ENCODE data around the gene SCN11A. TPM values are rescaled to one million over a fixed set of nuclear protein-coding genes. Genes with fewer than 3 reads are reported as not detected.
"Not testable (repeated sequence)": the region's sequence is repeated elsewhere in the genome, so short reads cannot be mapped to it uniquely, and the experiment has no call there.

Gene SCN11A
- total RNA-seq, 1 donor from 2014 or later = 1.9 TPM

GRCh38 chr3:39064646-39065045, 12.9 kb upstream of the SCN11A start:
- Mint-ChIP-seq H3K4me3 (no peak overlapping the region), H3K4me1 (no peaks in the 10 kb centered on the region), H3K27ac (no peak overlapping the region), H3K9me3 (peaks cover 7% of the 10 kb centered on the region), H3K27me3 (ENCODE audit: low read depth) (no peaks in the 10 kb centered on the region), H3K36me3 (peaks cover 10% of the 10 kb centered on the region)
- no peak for DNase-seq (ENCODE audit: low spot score in 2 of 2, unreplicated experiment in 2 of 2)
- TF ChIP-seq, protein P1, sequence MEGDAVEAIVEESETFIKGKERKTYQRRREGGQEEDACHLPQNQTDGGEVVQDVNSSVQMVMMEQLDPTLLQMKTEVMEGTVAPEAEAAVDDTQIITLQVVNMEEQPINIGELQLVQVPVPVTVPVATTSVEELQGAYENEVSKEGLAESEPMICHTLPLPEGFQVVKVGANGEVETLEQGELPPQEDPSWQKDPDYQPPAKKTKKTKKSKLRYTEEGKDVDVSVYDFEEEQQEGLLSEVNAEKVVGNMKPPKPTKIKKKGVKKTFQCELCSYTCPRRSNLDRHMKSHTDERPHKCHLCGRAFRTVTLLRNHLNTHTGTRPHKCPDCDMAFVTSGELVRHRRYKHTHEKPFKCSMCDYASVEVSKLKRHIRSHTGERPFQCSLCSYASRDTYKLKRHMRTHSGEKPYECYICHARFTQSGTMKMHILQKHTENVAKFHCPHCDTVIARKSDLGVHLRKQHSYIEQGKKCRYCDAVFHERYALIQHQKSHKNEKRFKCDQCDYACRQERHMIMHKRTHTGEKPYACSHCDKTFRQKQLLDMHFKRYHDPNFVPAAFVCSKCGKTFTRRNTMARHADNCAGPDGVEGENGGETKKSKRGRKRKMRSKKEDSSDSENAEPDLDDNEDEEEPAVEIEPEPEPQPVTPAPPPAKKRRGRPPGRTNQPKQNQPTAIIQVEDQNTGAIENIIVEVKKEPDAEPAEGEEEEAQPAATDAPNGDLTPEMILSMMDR (IDR thresholded peaks at IDR 0.05; ENCODE audit: unreplicated experiment) = no peak

GRCh38 chr3:39063143-39063542, 11.4 kb upstream of the SCN11A start:
- DNase-seq (ENCODE audit: low spot score in 2 of 2, unreplicated experiment in 2 of 2) = no peak
- Mint-ChIP-seq H3K36me3 (peaks cover 13% of the 10 kb centered on the region), H3K27ac (no peak overlapping the region), H3K9me3 (peaks cover 7% of the 10 kb centered on the region), H3K27me3 (ENCODE audit: low read depth) (no peaks in the 10 kb centered on the region), H3K4me3 (no peak overlapping the region), H3K4me1 (no peaks in the 10 kb centered on the region)
- TF ChIP-seq, protein P1 (IDR thresholded peaks at IDR 0.05; ENCODE audit: unreplicated experiment) = no peak

GRCh38 chr3:39062180-39062579, 10.4 kb upstream of the SCN11A start:
- H3K9me3 Mint-ChIP-seq = peaks cover 7% of the 10 kb centered on the region
- H3K27ac Mint-ChIP-seq = no peak overlapping the region
- H3K4me1 Mint-ChIP-seq = no peaks in the 10 kb centered on the region
- peaks cover 10% of the 10 kb centered on the region for H3K36me3 Mint-ChIP-seq
- TF ChIP-seq, protein P1 (IDR thresholded peaks at IDR 0.05; ENCODE audit: unreplicated experiment) = no peak
- H3K4me3 Mint-ChIP-seq = no peak overlapping the region
- H3K27me3 Mint-ChIP-seq (ENCODE audit: low read depth) = no peaks in the 10 kb centered on the region
- no peak for DNase-seq (ENCODE audit: low spot score in 2 of 2, unreplicated experiment in 2 of 2)

DNA sequence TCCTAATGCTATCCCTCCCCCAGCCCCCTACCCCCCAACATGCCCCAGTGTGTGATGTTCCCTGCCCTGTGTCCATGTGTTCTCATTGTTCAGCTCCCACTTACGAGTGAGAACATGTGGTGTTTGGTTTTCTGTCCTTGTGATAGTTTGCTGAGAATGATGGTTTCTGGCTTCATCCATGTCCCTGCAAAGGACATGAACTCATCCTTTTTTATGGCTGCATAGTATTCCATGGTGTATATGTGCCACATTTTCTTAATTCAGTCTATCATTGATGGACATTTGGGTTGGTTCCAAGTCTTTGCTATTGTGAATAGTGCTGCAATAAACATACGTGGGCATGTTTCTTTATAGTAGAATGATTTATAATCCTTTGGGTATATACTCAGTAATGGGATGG, 9.5 kb upstream of the SCN11A start:
- not testable (repeated sequence) for H3K4me1 Mint-ChIP-seq; H3K27ac Mint-ChIP-seq; H3K36me3 Mint-ChIP-seq; H3K9me3 Mint-ChIP-seq; DNase-seq (ENCODE audit: low spot score in 2 of 2, unreplicated experiment in 2 of 2); H3K27me3 Mint-ChIP-seq (ENCODE audit: low read depth); H3K4me3 Mint-ChIP-seq

- Mint-ChIP-seq H3K4me1 (peaks cover 18% of the 10 kb centered on the region), H3K36me3 (peaks cover 7% of the 10 kb centered on the region), H3K27me3 (ENCODE audit: low read depth) (no peaks in the 10 kb centered on the region), H3K9me3 (peaks cover 7% of the 10 kb centered on the region), H3K27ac (no peak overlapping the region), H3K4me3 (no peak overlapping the region)
- TF ChIP-seq, protein P1 (IDR thresholded peaks at IDR 0.05; ENCODE audit: unreplicated experiment) = no peak
- no peak for DNase-seq (ENCODE audit: low spot score in 2 of 2, unreplicated experiment in 2 of 2)
These were observed 4.4 kb upstream of the SCN11A start for GRCh38 chr3:39056151-39056550.

DNA sequence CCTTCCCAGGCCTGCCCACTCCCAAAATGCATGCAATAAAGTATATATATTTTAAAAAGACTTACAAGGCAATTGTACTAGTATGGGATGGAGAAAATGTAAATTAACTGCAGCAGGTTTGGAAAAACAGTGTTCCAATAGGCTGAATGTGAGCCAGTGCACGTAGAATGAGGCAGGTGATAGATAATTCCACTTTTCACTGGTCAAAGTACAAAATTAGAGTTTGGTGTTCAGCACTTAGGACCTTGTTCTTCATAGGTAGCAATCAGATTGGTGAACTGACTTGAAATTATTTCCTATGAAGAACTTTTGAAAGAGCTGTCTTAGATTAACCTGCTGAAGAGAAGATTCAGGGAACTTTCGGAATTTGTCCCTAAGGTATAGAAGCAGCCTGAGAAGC, 2.0 kb upstream of the SCN11A start:
- H3K27me3 Mint-ChIP-seq (ENCODE audit: low read depth) = peaks cover 6% of the 10 kb centered on the region
- no peak overlapping the region for H3K27ac Mint-ChIP-seq
- no peaks in the 10 kb centered on the region for H3K9me3 Mint-ChIP-seq
- DNase-seq (ENCODE audit: low spot score in 2 of 2, unreplicated experiment in 2 of 2) = no peak
- TF ChIP-seq, protein P1 (IDR thresholded peaks at IDR 0.05; ENCODE audit: unreplicated experiment) = no peak
- H3K4me1 Mint-ChIP-seq = peaks cover 18% of the 10 kb centered on the region
- peak overlapping the region; percentile 50 for H3K4me3 Mint-ChIP-seq
- peaks cover 5% of the 10 kb centered on the region for H3K36me3 Mint-ChIP-seq
